Neuronal stem cell (in vitro differentiated cells): ENCODE results near the gene RAB11FIP3.

Source experiments
- DNase-seq: peaks from one replicate; pipeline ENCODE4 v3.0.0-alpha.2; 2013; ENCODE audit warnings: low spot score
- H2AFZ ChIP-seq: one replicate; pipeline ENCODE4 v1.6.1; 2013; ENCODE audit warnings: mild to moderate bottlenecking, low read length, inconsistent platforms
- H2AK5ac ChIP-seq: 2 replicates; pipeline ENCODE4 v1.6.1; 2013; ENCODE audit warnings: low read depth, mild to moderate bottlenecking, inconsistent platforms, low read length, moderate library complexity, mixed read lengths
- H2BK120ac ChIP-seq: 2 replicates; pipeline ENCODE4 v1.6.1; 2013; ENCODE audit warnings: low read depth, mild to moderate bottlenecking, inconsistent platforms, low read length, moderate library complexity, mixed read lengths
- H2BK12ac ChIP-seq: one replicate; pipeline ENCODE4 v1.6.1; 2013; ENCODE audit warnings: low read length, inconsistent platforms
- H2BK15ac ChIP-seq: 2 replicates; pipeline ENCODE4 v1.6.1; 2013; ENCODE audit warnings: mild to moderate bottlenecking, low read length, inconsistent platforms, mixed read lengths
- H2BK5ac ChIP-seq: one replicate; pipeline ENCODE4 v1.6.1; 2013; ENCODE audit warnings: inconsistent platforms, mild to moderate bottlenecking, low read length, moderate library complexity
- H3K14ac ChIP-seq: one replicate; pipeline ENCODE4 v1.6.1; 2013; ENCODE audit warnings: low read length, inconsistent platforms
- H3K18ac ChIP-seq: 2 replicates; pipeline ENCODE4 v1.6.1; 2013; ENCODE audit warnings: low read length, inconsistent platforms
- H3K23ac ChIP-seq: 2 replicates; pipeline ENCODE4 v1.6.1; 2013; ENCODE audit warnings: low read depth, mild to moderate bottlenecking, mixed read lengths, low read length, inconsistent platforms; ENCODE audit not compliant: poor library complexity
- H3K27ac ChIP-seq: replicated peaks from 3 replicates; pipeline ENCODE4 v1.5.1; 2013; ENCODE audit warnings: low read length, inconsistent platforms
- H3K27me3 ChIP-seq, 3 experiments: 2 replicates each; pipeline ENCODE4 v1.6.1; 2013; ENCODE audit warnings: low read length in 3 of 3, mild to moderate bottlenecking in 2 of 3, inconsistent platforms in 1 of 3, low read depth in 1 of 3, mixed read lengths in 1 of 3, moderate library complexity in 1 of 3; ENCODE audit not compliant: control insufficient read depth in 3 of 3, insufficient read depth in 3 of 3
- H3K36me3 ChIP-seq, 2 donors: replicated peaks in 1 of 2; 2 replicates each; pipeline ENCODE4 v1.6.1; 2013; ENCODE audit warnings: low read length in 2 of 2; ENCODE audit not compliant: control insufficient read depth in 2 of 2, insufficient read depth in 2 of 2
- H3K4ac ChIP-seq: 2 replicates; pipeline ENCODE4 v1.6.1; 2013; ENCODE audit warnings: inconsistent platforms, mild to moderate bottlenecking, low read length, moderate library complexity
- H3K4me1 ChIP-seq, 2 donors: 1 replicate in 1 of 2; 2 replicates in 1 of 2; pipeline ENCODE4 v1.6.1; 2013; ENCODE audit warnings: low read length in 2 of 2, low read depth in 1 of 2; ENCODE audit not compliant: control insufficient read depth in 2 of 2, insufficient read depth in 1 of 2
- H3K4me2 ChIP-seq: one replicate; pipeline ENCODE4 v1.6.1; 2013; ENCODE audit warnings: mild to moderate bottlenecking, low read length, inconsistent platforms; ENCODE audit not compliant: insufficient read depth, poor library complexity, severe bottlenecking
- H3K4me3 ChIP-seq, 2 donors: 2 replicates each; pipeline ENCODE4 v1.5.1; 2013; ENCODE audit warnings: low read length in 2 of 2, mild to moderate bottlenecking in 2 of 2, inconsistent platforms in 1 of 2, moderate library complexity in 1 of 2
- H3K79me1 ChIP-seq: one replicate; pipeline ENCODE4 v1.6.1; 2013; ENCODE audit warnings: low read depth, mild to moderate bottlenecking, inconsistent platforms, low read length, moderate library complexity
- H3K9ac ChIP-seq: one replicate; pipeline ENCODE4 v1.6.1; 2013; ENCODE audit warnings: mild to moderate bottlenecking, low read depth, low read length, inconsistent platforms; ENCODE audit not compliant: poor library complexity
- H3K9me3 ChIP-seq, 2 donors: replicated peaks in 1 of 2; 2 replicates each; pipeline versions ENCODE3 to v1.6.1; 2013; ENCODE audit warnings: low read length in 2 of 2, mild to moderate bottlenecking in 2 of 2, inconsistent platforms in 1 of 2, low read depth in 1 of 2, mixed read lengths in 1 of 2, moderate library complexity in 1 of 2; ENCODE audit not compliant: control insufficient read depth in 2 of 2, insufficient read depth in 1 of 2
- H4K8ac ChIP-seq: one replicate; pipeline ENCODE4 v1.6.1; 2013; ENCODE audit warnings: low read depth, mild to moderate bottlenecking, inconsistent platforms, low read length, moderate library complexity
- H4K91ac ChIP-seq: one replicate; pipeline ENCODE4 v1.6.1; 2013; ENCODE audit warnings: low read length, low read depth, mild to moderate bottlenecking, inconsistent platforms; ENCODE audit not compliant: poor library complexity
- WGBS, 2 donors: extraction: QIAGEN DNeasy Blood & Tissue Kit; methylation state at CpG; one replicate each; pipeline ENCODE4 v1.1.7; 2013; ENCODE audit warnings: missing lambda C conversion rate in 2 of 2, mixed read lengths in 1 of 2; ENCODE audit not compliant: insufficient read length in 2 of 2, insufficient replicate concordance in 1 of 2; ENCODE audit errors: extremely low coverage in 2 of 2; 5-methylcytosine and 5-hydroxymethylcytosine counted together

RAB11FIP3 gene

GRCh38 chr16:519841-520687, 94.6 kb downstream of the RAB11FIP3 start:
- Histone ChIP-seq H3K4me3 (no peak overlapping the region), H3K27ac (no peak overlapping the region), H2AK5ac (no peak overlapping the region), H2BK12ac (no peak overlapping the region), H4K8ac (no peak overlapping the region), H3K27me3 (no peaks in the 10 kb centered on the region), H3K18ac (peak overlapping the region; percentile 8), H3K9ac (peak overlapping the region; percentile 38), H2BK15ac (no peak overlapping the region), H3K9me3 (no peaks in the 10 kb centered on the region), H2BK5ac (peak overlapping the region; percentile 39), H2BK120ac (no peak overlapping the region), H3K23ac (peak overlapping the region; percentile 73), H3K36me3 (peaks cover 47 to 83% of the 10 kb centered on the region in 2 donors), H2AFZ (no peak overlapping the region), H3K4me2 (no peak overlapping the region), H4K91ac (no peak overlapping the region), H3K4ac (no peak overlapping the region), H3K14ac (no peak overlapping the region), H3K79me1 (peaks cover 11% of the 10 kb centered on the region), H3K4me1 (no peaks in the 10 kb centered on the region)
- no peak for DNase-seq
- WGBS, 2 donors, result no CpG with 5 or more reads among the region's 35 CpGs

- peaks cover 3 to 5% of the 10 kb centered on the region in 2 donors for H3K4me1 ChIP-seq
- H3K9me3 ChIP-seq, result no peaks in the 10 kb centered on the region
- peak overlapping the region in 1 of 2 donors; percentile 22 for H3K4me3 ChIP-seq
- H2BK120ac ChIP-seq, result no peak overlapping the region
- H2AFZ ChIP-seq, result no peak overlapping the region
- WGBS, 2 donors, result no CpG with 5 or more reads among the region's 13 CpGs
- peak overlapping the region; percentile 75 for H2BK15ac ChIP-seq
- no peak overlapping the region for H2BK12ac ChIP-seq
- H4K91ac ChIP-seq, result no peak overlapping the region
- no peak overlapping the region for H4K8ac ChIP-seq
- H3K4ac ChIP-seq, result no peak overlapping the region
- H2AK5ac ChIP-seq, result no peak overlapping the region
- no peak overlapping the region for H3K18ac ChIP-seq
- H3K36me3 ChIP-seq, result peaks cover 44 to 82% of the 10 kb centered on the region in 2 donors
- no peaks in the 10 kb centered on the region for H3K27me3 ChIP-seq
- H2BK5ac ChIP-seq, result peak overlapping the region; percentile 87
- no peak overlapping the region for H3K27ac ChIP-seq
- H3K4me2 ChIP-seq, result no peak overlapping the region
- no peak for DNase-seq
- H3K9ac ChIP-seq, result peak overlapping the region; percentile 17
- H3K79me1 ChIP-seq, result peaks cover 7% of the 10 kb centered on the region
- H3K14ac ChIP-seq, result no peak overlapping the region
- H3K23ac ChIP-seq, result peak overlapping the region; percentile 85
These were observed 95.4 kb downstream of the RAB11FIP3 start for GRCh38 chr16:520847-521246.

- peaks cover 39 to 76% of the 10 kb centered on the region in 2 donors for H3K36me3 ChIP-seq
- WGBS, 2 donors, result no CpG with 5 or more reads among the region's 34 CpGs
- no peak overlapping the region for H4K91ac ChIP-seq
- no peak overlapping the region for H2AFZ ChIP-seq
- H2BK15ac ChIP-seq, result peak overlapping the region; percentile 75
- peaks cover 10 to 12% of the 10 kb centered on the region in 2 donors for H3K4me1 ChIP-seq
- H3K4ac ChIP-seq, result no peak overlapping the region
- no peak overlapping the region for H2BK120ac ChIP-seq
- no peaks in the 10 kb centered on the region for H3K27me3 ChIP-seq
- H3K23ac ChIP-seq, result peak overlapping the region; percentile 85
- no peak overlapping the region for H3K4me3 ChIP-seq
- no peak for DNase-seq
- H3K18ac ChIP-seq, result no peak overlapping the region
- no peak overlapping the region for H3K9ac ChIP-seq
- no peak overlapping the region for H3K4me2 ChIP-seq
- H2BK5ac ChIP-seq, result peak overlapping the region; percentile 87
- H4K8ac ChIP-seq, result no peak overlapping the region
- no peaks in the 10 kb centered on the region for H3K9me3 ChIP-seq
- H3K14ac ChIP-seq, result peak overlapping the region; percentile 38
- peaks cover 5% of the 10 kb centered on the region for H3K79me1 ChIP-seq
- no peak overlapping the region for H2BK12ac ChIP-seq
- H3K27ac ChIP-seq, result no peak overlapping the region
- peak overlapping the region; percentile 52 for H2AK5ac ChIP-seq
These were observed 96.1 kb downstream of the RAB11FIP3 start for GRCh38 chr16:521381-522210.
